Suprapubic skin (tissue), 4 donors: ENCODE data around the gene EPHB4. TPM values are rescaled to one million over a fixed set of nuclear protein-coding genes. Genes with fewer than 3 reads are reported as not detected.
"Not testable (repeated sequence)": the region's sequence is repeated elsewhere in the genome, so short reads cannot be mapped to it uniquely, and the experiment has no call there.

ENCODE experiments used
- DNase-seq, 2 donors: peaks; one replicate each; pipeline ENCODE4 v3.0.0-alpha.2; 2019; ENCODE audit warnings: low spot score in 2 of 2
- H3K27ac ChIP-seq: fragments of 200-600 bp; sonication (generic); one replicate; pipeline ENCODE4 v1.5.1; 2019
- H3K27me3 ChIP-seq: fragments of 200-600 bp; sonication (generic); one replicate; pipeline ENCODE4 v1.5.1; 2019
- H3K36me3 ChIP-seq: fragments of 200-600 bp; sonication (generic); one replicate; pipeline ENCODE4 v1.5.1; 2019
- H3K4me1 ChIP-seq: fragments of 200-600 bp; sonication (generic); one replicate; pipeline ENCODE4 v1.5.1; 2019
- H3K4me3 ChIP-seq: fragments of 200-600 bp; sonication (generic); one replicate; pipeline ENCODE4 v1.5.1; 2019; ENCODE audit warnings: mild to moderate bottlenecking
- H3K9me3 ChIP-seq: fragments of 200-600 bp; sonication (generic); one replicate; pipeline ENCODE4 v1.5.1; 2019
- CTCF ChIP-seq, 2 donors: fragments of 200-600 bp in 1 of 2; fragments of 450-650 bp in 1 of 2; sonication (generic) in 1 of 2; IDR thresholded peaks; one replicate each; pipeline ENCODE4 v1.5.1; 2016 to 2019; ENCODE audit warnings: antibody characterized with exemption in 2 of 2, mild to moderate bottlenecking in 1 of 2, moderate library complexity in 1 of 2
- EP300 ChIP-seq: sonication (generic); formaldehyde crosslinking; IDR thresholded peaks from one replicate; pipeline ENCODE4 v1.6.1; 2017; ENCODE audit warnings: antibody characterized with exemption
- POLR2A ChIP-seq, 2 donors: fragments of 450-650 bp; IDR thresholded peaks; one replicate each; pipeline ENCODE4 v1.6.1; 2017; ENCODE audit warnings: antibody characterized with exemption in 2 of 2, mild to moderate bottlenecking in 2 of 2, moderate library complexity in 2 of 2
- POLR2AphosphoS5 ChIP-seq, 3 donors: sonication (generic); formaldehyde crosslinking; IDR thresholded peaks; one replicate each; pipeline ENCODE4 v1.6.1; 2017; ENCODE audit warnings: antibody characterized with exemption in 3 of 3
- WGBS: methylation state at CpG from one replicate; pipeline ENCODE4 v1.1.5; 2018; 5-methylcytosine and 5-hydroxymethylcytosine counted together
- total RNA-seq, 4 donors: library from RNA; depleted of rRNA; stranded (reverse); fragments of >200 nt; gene quantifications; one replicate each; pipeline ENCODE4 v1.1.0, GENCODE V29; 2016

The EPHB4 gene
- total RNA-seq, 4 donors from 2014 or later = 58.1 to 84.6 (median 81.6) TPM

- H3K36me3 ChIP-seq = peaks cover 65% of the 10 kb centered on the region
- no peak for TF ChIP-seq POLR2A (IDR thresholded peaks at IDR 0.05)
- no peak for TF ChIP-seq POLR2AphosphoS5 (IDR thresholded peaks at IDR 0.05)
- TF ChIP-seq EP300 = no peak
- no peak for TF ChIP-seq CTCF (IDR thresholded peaks at IDR 0.05)
- H3K27ac ChIP-seq = no peak overlapping the region
- no peak for DNase-seq
- H3K4me3 ChIP-seq = no peak overlapping the region
- no peaks in the 10 kb centered on the region for H3K9me3 ChIP-seq
- H3K4me1 ChIP-seq = peaks cover 32% of the 10 kb centered on the region
- 95% methylated on average over 20 of the region's 43 CpGs for WGBS
- peaks cover 3% of the 10 kb centered on the region for H3K27me3 ChIP-seq
Observed at GRCh38 chr7:100822236-100823139, 4.8 kb downstream of the EPHB4 start.

GRCh38 chr7:100819586-100819985 lies 7.7 kb downstream of the EPHB4 start:
- Histone ChIP-seq H3K36me3 (peaks cover 94% of the 10 kb centered on the region), H3K27me3 (no peaks in the 10 kb centered on the region), H3K4me3 (no peak overlapping the region), H3K9me3 (no peaks in the 10 kb centered on the region), H3K27ac (no peak overlapping the region), H3K4me1 (peaks cover 8% of the 10 kb centered on the region)
- DNase-seq = no peak
- no CpG with 5 or more reads among the region's 23 CpGs for WGBS
- no peak for TF ChIP-seq CTCF (IDR thresholded peaks at IDR 0.05)
- no peak for TF ChIP-seq POLR2A (IDR thresholded peaks at IDR 0.05)
- no peak for TF ChIP-seq EP300
- no peak for TF ChIP-seq POLR2AphosphoS5 (IDR thresholded peaks at IDR 0.05)

- WGBS = 88% methylated on average over 6 of the region's 6 CpGs
- Histone ChIP-seq H3K36me3 (peaks cover 97% of the 10 kb centered on the region), H3K27me3 (no peaks in the 10 kb centered on the region), H3K4me1 (peaks cover under 1% of the 10 kb centered on the region), H3K4me3 (no peak overlapping the region), H3K9me3 (no peaks in the 10 kb centered on the region), H3K27ac (no peak overlapping the region)
- TF ChIP-seq CTCF (IDR thresholded peaks at IDR 0.05) = no peak
- no peak for TF ChIP-seq POLR2A (IDR thresholded peaks at IDR 0.05)
- no peak for TF ChIP-seq POLR2AphosphoS5 (IDR thresholded peaks at IDR 0.05)
- TF ChIP-seq EP300 = no peak
- DNase-seq = no peak
Observed at GRCh38 chr7:100818825-100819224, 8.5 kb downstream of the EPHB4 start.

- no peak overlapping the region for H3K4me3 ChIP-seq
- peaks cover 97% of the 10 kb centered on the region for H3K36me3 ChIP-seq
- DNase-seq = no peak
- H3K4me1 ChIP-seq = no peaks in the 10 kb centered on the region
- H3K27me3 ChIP-seq = no peaks in the 10 kb centered on the region
- H3K27ac ChIP-seq = no peak overlapping the region
- TF ChIP-seq CTCF (IDR thresholded peaks at IDR 0.05) = no peak
- TF ChIP-seq POLR2AphosphoS5 (IDR thresholded peaks at IDR 0.05) = no peak
- no peak for TF ChIP-seq EP300
- TF ChIP-seq POLR2A (IDR thresholded peaks at IDR 0.05) = no peak
- H3K9me3 ChIP-seq = no peaks in the 10 kb centered on the region
- WGBS = 99% methylated on average over 6 of the region's 9 CpGs
Observed at GRCh38 chr7:100818366-100818765, 9.0 kb downstream of the EPHB4 start.

- 94% methylated on average over 19 of the region's 19 CpGs for whole genome bisulfite sequencing
- Histone ChIP-seq H3K9me3 (no peaks in the 10 kb centered on the region), H3K27me3 (no peaks in the 10 kb centered on the region), H3K27ac (no peak overlapping the region), H3K4me3 (no peak overlapping the region), H3K36me3 (peaks cover 97% of the 10 kb centered on the region), H3K4me1 (no peaks in the 10 kb centered on the region)
- TF ChIP-seq EP300 = no peak
- no peak for TF ChIP-seq POLR2AphosphoS5 (IDR thresholded peaks at IDR 0.05)
- TF ChIP-seq POLR2A (IDR thresholded peaks at IDR 0.05) = no peak
- no peak for DNase-seq
Observed at GRCh38 chr7:100817097-100817496, 10.2 kb downstream of the EPHB4 start.

GRCh38 chr7:100816515-100816914 lies 10.8 kb downstream of the EPHB4 start:
- 90% methylated on average over 16 of the region's 16 CpGs for WGBS
- H3K27ac ChIP-seq, H3K27me3 ChIP-seq, DNase-seq, H3K4me3 ChIP-seq, H3K9me3 ChIP-seq, H3K4me1 ChIP-seq: not testable (repeated sequence)
- H3K36me3 ChIP-seq = peaks cover 97% of the 10 kb centered on the region
